GM18498 (cell line): Measurements from ENCODE around the gene LTO1.

Source experiments
- ATAC-seq: cut with Tn5 transposase; IDR thresholded peaks from one replicate; pipeline ENCODE4 v1.9.1; 2021; ENCODE audit warnings: mild to moderate bottlenecking, moderate library complexity; ENCODE audit not compliant: unreplicated experiment

LTO1 gene

GRCh38 chr11:69682221-69682620 lies 7.1 kb upstream of the LTO1 start:
- ATAC-seq, result no peak

DNA sequence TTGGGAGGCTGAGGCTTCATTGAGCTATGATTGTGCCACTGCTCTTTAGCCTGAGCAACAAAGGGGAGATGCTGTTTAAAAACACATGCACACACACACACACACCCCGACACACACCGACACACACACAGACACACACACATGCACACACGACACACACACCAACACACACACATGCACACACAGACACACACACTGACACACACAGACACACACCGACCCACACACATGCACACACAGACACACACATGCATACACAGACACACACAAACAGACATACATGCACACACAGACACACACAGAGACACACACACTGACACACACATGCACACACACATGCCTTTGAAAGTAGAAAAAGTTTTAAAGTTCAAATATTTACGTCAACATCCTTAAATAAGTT lies 5.5 kb upstream of the LTO1 start:
- ATAC-seq, result no peak

- ATAC-seq, result no peak
Measured at GRCh38 chr11:69677749-69678148, 2.6 kb upstream of the LTO1 start.

DNA sequence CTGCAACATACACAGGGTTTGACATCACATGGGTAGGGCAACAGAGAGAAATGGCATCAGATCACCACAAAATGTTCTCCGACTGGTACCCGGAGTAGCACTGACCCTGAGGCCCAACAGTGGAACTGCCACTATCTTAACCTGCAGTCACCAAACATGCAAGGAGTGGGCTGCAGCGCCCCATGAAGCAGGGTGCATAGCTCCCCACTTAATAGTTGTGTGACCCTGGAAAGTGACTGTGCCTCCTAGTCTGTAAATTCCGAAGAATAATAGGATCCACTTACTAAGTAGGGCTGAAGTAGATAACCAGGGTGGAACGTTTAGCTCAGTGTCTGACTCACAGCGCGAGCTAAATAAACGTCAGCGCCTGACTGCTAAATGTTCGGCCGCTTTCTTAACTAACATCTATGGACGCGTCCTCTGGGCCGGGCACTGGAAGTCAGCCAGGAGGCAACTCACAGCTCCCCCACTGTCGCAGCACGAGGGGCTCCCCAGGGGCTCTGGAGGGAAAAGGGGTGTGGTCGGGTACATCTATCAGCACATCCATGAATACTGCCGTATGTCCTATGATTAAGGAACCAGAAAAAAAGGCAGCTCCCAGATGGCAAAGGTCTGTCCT lies 777 bp downstream of the LTO1 start:
- no peak for ATAC-seq

DNA sequence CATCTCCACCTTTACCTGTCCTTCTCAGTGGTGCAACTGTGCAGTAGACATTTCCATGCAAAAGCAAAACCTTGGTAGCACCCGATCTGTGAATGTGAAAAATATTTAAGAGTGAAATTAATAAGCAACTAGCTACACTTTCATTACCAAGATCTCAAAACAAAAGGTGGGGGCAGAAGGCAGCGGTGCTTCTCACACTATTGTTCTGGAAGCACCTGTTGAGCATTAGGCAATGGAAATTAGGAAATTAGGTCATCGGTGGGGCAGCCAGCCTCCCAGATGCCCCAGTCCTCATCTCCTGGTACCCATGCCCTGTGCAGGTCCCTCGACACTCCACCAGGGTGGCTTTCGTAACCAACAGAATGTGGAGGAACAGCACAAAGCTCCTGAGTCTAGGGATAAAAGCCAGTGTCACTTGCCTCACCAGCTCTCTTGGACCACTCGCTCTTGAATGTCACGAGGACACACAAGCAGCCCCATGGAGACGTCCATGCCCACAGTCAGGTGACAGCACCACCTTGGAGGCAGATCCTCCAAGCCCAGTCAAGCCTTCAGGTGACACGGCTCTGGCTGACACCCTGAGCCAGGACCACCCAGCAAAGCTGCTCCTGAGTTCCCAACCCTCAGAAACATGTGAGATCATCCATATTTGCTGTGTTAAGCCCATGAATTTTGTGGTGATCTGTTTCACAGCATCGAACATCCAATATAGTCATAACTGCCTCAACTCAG lies 3.3 kb downstream of the LTO1 start:
- no peak for ATAC-seq

DNA sequence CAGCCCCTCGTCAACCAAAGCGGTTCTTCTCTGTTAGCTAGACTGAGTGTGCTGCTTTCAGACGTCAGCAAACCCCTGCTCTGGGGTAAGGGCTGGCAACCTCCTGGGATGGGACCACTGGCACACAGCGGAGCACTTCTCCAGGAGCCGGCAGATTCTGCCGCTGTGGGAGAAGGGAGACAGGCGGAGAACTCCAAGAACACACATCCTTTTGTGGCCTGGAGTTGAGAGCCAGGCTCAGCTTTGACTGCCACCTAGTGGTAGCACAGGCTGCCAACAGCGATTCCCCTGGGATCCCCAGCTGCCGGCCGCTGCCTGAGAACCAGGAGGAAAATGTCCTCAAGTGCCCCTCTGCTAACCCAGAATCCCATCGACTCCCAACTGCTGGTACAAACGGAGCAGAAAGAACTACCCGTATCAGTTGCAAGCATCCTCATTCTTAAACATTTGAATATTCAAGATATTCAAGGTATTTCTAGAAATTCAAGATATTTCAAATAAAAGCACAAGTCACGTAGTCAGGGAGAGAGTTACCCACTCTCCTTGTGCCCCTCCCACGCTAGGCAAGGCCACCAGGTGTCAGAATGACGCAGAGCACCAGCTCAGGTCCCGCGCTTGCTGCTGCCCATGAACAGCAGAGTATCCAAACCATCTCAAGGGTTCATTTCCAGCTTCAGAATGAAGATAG lies 4.9 kb downstream of the LTO1 start:
- no peak for ATAC-seq

DNA sequence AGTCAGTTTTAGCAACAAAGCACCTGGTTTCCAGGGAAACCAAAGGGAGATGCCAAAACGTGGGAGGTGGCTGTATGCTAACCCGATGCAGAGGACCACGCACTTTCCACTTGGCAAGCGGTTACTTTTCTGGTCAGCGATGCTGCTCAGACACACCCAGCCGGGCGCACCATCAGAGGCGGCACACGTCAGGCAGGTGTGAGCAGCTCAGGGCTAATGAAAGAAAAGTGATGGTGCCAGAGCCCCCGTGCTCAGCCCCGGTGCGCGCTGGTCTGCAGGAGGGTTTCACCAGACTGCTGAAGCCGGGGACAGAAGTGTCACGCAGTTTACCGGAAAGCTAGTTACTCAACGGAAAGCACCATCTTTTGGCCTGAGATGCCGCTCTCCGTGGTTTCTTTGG lies 5.7 kb downstream of the LTO1 start:
- no peak for ATAC-seq

DNA sequence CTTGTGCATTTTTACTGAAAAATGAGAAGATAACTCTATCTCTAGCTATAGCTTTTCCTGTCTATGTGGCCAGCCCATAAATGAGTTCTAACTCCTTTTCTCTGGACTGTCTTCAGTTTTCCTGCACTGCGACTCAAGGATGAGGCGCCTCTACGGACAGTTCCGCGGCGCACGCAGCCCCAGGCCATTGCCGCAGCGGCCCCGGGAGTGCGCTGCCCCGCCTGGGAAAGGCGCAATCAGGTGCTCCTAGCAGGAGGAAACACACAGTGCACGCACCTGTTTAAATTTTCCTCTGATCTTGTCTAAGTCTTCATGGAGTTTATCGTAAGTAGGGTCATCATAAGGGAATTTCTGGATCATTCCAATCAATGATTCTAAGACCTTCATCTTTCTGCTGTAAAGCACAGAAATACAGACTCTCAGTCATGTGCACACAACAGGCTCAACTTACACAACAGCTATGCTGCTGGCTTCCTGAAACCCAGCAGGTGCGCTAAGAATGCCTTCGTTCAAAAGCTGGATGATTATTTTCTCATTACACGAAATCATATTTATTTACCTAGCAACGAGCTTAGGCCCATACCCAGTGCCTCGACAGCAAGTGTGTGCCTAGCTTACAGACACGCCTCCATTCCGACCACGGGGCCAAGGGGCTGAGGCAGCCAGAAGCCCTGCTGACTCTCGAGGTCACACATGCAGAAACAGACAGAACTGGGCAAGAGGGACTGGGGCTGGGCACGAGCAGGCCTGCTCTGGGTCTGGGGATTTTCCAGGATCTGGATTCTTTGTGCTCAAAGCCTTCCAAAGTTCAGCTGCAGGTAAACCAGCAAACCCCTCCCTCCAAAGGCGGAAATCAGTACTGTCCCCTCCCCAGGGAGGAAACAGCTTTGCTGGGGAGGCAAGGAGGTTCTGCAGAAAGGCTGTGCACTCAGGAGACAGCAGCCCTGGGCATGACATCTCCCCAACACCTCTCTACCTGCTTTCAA lies 7.2 kb downstream of the LTO1 start:
- no peak for ATAC-seq

- ATAC-seq, result no peak
Measured at GRCh38 chr11:69666752-69667536, 8.2 kb downstream of the LTO1 start.

DNA sequence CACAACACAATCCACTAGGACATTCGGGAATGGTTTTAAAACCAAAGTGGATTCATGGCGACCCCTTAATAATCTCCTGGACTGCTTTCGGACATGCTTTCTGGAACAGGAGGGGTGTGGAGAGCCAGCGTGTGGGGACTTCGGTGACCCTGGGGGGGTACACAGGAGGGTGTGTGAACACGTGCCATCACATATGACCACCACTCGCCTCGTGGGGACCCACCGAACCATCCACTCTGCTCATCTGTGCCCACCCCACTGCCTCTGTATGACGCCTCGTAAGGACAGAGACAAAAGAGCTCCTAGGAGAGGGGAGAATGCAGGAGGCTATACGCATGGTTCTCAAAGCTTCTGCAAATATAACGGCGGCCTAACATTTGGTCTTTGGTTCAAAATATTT lies 8.9 kb downstream of the LTO1 start:
- ATAC-seq, result no peak

- ATAC-seq, result no peak
Measured at GRCh38 chr11:69665669-69666068, 9.5 kb downstream of the LTO1 start.

DNA sequence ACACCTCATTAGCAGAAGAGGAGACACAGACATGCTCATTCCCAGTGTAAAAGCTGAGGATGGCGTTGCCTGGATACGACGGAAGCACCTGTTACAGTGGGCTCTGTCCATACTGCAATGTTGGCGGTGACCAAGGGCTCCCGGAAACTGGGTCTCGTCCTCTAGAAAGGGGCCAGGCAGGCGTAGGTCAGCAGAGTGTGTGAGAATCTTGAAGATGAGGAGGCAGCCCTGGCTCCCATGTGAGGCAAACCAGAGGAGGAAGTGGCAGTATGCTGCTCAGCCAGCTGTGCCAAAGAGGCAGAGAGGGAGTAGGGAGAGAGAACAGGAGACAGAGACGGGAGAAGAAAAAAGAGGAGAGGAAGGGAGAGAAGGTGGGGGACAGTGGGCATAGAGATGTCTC lies 10.3 kb downstream of the LTO1 start:
- ATAC-seq, result no peak

DNA sequence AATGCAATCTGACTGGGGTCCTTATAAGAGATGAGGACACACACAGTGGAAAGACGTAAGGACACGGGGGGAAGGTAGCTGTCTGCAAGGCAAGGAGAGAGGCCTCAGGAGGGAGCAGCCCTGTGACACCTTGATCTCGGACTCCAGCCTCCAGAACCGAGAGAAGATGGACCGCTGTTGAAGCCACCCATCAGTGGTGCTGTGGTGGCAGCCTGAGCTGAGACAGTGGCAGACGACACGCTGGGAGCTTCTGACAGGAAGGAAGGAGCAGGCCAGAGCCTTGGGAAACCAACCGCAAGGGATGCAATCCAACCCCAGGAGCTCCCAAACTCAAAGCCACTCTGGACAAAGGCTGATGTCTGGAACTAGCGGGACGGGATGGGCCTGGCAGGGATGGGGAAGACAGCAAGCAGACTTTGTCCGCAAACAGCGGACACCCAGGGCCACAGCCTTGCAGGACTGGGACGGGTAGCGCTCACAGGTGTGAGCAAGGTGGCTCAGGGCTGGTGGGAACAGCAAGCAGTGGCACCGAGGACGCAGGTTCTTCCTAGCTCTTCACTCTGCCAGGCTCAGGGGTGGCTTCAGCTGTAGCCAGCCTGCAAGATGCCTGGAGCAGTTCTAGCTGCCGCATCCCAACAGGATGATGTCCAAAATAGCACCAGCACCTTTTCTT lies 10.9 kb downstream of the LTO1 start:
- no peak for ATAC-seq

- ATAC-seq, result no peak
Measured at GRCh38 chr11:69663326-69663725, 11.8 kb downstream of the LTO1 start.

- no peak for ATAC-seq
Measured at GRCh38 chr11:69662806-69663205, 12.3 kb downstream of the LTO1 start.

- no peak for ATAC-seq
Measured at GRCh38 chr11:69662021-69662698, 13.0 kb downstream of the LTO1 start.

GRCh38 chr11:69661413-69661715 lies 13.8 kb downstream of the LTO1 start:
- no peak for ATAC-seq

- no peak for ATAC-seq
Measured at GRCh38 chr11:69660001-69660500, 15.1 kb downstream of the LTO1 start.

- ATAC-seq, result no peak
Measured at GRCh38 chr11:69659591-69659990, 15.6 kb downstream of the LTO1 start.
